ENCODE measurements around the gene PLXNA4.

DNA sequence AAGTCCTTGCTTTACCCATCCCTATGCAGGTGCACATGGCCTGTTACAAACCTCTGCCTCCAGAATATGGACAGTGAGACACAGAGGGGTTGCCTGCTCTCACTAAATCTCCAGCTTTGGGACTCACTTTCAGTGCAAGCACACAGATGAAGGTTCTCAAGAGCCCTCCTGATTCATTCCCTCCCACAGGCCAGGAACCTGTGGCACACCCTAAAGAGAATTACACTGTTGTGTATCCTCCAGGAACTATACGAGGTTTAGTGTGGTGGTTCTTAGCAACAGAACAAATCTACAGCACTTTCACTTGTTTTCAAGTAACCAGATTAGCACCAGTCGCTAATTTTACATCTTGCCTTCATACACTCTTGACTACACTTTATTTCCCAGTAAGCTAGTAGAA lies 192.3 kb downstream of the PLXNA4 start:
- TF ChIP-seq CREB1 (IDR thresholded peaks at IDR 0.05) (no peak), CREB1 (CRISPR knock-in tag; IDR thresholded peaks at IDR 0.05) (no peak), SMARCA5 (IDR thresholded peaks at IDR 0.05) (no peak), POLR2G (IDR thresholded peaks at IDR 0.05; ENCODE audit: low read depth, low read length) (no peak), POLR2AphosphoS2 (IDR thresholded peaks at IDR 0.05; ENCODE audit: low read length) (no peak), RCOR1 (IDR thresholded peaks at IDR 0.05; ENCODE audit: borderline replicate concordance in 1 of 2, low read depth in 2 of 2, low read length in 2 of 2) (no peak), ETV6 (IDR thresholded peaks at IDR 0.05; ENCODE audit: borderline replicate concordance in 1 of 2, low read depth in 2 of 2, low read length in 1 of 2) (no peak), ETV6 (CRISPR knock-in tag; IDR thresholded peaks at IDR 0.05; ENCODE audit: borderline replicate concordance) (no peak), CCAR2 (IDR thresholded peaks at IDR 0.05; ENCODE audit: low read depth, low read length) (no peak)
- TF ChIP-seq, protein P1, sequence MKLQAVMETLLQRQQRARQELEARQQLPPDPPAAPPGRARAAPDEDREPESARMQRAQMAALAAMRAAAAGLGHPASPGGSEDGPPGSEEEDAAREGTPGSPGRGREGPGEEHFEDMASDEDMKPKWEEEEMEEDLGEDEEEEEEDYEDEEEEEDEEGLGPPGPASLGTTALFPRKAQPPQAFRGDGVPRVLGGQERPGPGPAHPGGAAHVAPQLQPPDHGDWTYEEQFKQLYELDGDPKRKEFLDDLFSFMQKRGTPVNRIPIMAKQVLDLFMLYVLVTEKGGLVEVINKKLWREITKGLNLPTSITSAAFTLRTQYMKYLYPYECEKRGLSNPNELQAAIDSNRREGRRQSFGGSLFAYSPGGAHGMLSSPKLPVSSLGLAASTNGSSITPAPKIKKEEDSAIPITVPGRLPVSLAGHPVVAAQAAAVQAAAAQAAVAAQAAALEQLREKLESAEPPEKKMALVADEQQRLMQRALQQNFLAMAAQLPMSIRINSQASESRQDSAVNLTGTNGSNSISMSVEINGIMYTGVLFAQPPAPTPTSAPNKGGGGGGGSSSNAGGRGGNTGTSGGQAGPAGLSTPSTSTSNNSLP (IDR thresholded peaks at IDR 0.05; ENCODE audit: borderline replicate concordance, low read depth, low read length), result no peak
- TF ChIP-seq, protein P2, sequence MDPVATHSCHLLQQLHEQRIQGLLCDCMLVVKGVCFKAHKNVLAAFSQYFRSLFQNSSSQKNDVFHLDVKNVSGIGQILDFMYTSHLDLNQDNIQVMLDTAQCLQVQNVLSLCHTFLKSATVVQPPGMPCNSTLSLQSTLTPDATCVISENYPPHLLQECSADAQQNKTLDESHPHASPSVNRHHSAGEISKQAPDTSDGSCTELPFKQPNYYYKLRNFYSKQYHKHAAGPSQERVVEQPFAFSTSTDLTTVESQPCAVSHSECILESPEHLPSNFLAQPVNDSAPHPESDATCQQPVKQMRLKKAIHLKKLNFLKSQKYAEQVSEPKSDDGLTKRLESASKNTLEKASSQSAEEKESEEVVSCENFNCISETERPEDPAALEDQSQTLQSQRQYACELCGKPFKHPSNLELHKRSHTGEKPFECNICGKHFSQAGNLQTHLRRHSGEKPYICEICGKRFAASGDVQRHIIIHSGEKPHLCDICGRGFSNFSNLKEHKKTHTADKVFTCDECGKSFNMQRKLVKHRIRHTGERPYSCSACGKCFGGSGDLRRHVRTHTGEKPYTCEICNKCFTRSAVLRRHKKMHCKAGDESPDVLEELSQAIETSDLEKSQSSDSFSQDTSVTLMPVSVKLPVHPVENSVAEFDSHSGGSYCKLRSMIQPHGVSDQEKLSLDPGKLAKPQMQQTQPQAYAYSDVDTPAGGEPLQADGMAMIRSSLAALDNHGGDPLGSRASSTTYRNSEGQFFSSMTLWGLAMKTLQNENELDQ (CRISPR knock-in tag; IDR thresholded peaks at IDR 0.05; ENCODE audit: borderline replicate concordance), result no peak
